PC-9 (cell line): Measurements from ENCODE around the gene SHKBP1. TPM values are rescaled to one million over a fixed set of nuclear protein-coding genes. Genes with fewer than 3 reads are reported as not detected.
"Not testable (repeated sequence)": the region's sequence is repeated elsewhere in the genome, so short reads cannot be mapped to it uniquely, and the experiment has no call there.

ENCODE experiments used
- BruUV-seq: library from RNA; stranded (reverse); fragments of 400-500 nt; replicated peaks from 2 replicates; lab custom pipeline; 2021; lab: Mats Ljungman, UMichigan
- CTCF ChIA-PET: fragments of 300-600 bp; sonication (Branson Sonifier 250); formaldehyde crosslinking; loops from one replicate; lab custom pipeline; 2022; ENCODE audit warnings: antibody characterized with exemption; lab: Charles Lee
- POLR2A ChIA-PET: fragments of 300-600 bp; sonication (Branson Sonifier 250); formaldehyde crosslinking; loops from one replicate; lab custom pipeline; 2022; ENCODE audit warnings: antibody characterized with exemption; ENCODE audit not compliant: unreplicated experiment; lab: Charles Lee
- DNase-seq, 2 experiments: peaks; one replicate each; pipeline versions ENCODE4 v3.0.0 to v3.0.0-alpha.2; 2015 to 2022; ENCODE audit warnings: mixed read lengths in 1 of 2
- H2AFZ ChIP-seq: fragments of 200-600 bp; sonication (generic); 2 replicates; pipeline ENCODE4 v1.8.1; 2017; ENCODE audit warnings: antibody characterized with exemption
- H3F3A ChIP-seq: fragments of 200-600 bp; sonication (generic); 2 replicates; pipeline ENCODE4 v1.8.1; 2017; ENCODE audit warnings: antibody characterized with exemption, mild to moderate bottlenecking, low read depth; ENCODE audit not compliant: insufficient read depth
- H3K27ac ChIP-seq: fragments of 200-600 bp; sonication (generic); 2 replicates; pipeline ENCODE4 v1.6.1; 2016; ENCODE audit warnings: mixed run types
- H3K27me3 ChIP-seq: fragments of 200-600 bp; sonication (generic); 2 replicates; pipeline ENCODE4 v1.6.1; 2016; ENCODE audit warnings: low read depth, mixed run types; ENCODE audit not compliant: insufficient read depth
- H3K36me3 ChIP-seq: fragments of 200-600 bp; sonication (generic); 2 replicates; pipeline ENCODE4 v1.6.1; 2016; ENCODE audit warnings: low read depth, mixed run types
- H3K4me1 ChIP-seq: fragments of 200-600 bp; sonication (generic); replicated peaks from 2 replicates; pipeline ENCODE4 v1.6.1; 2016; ENCODE audit warnings: mixed run types; ENCODE audit not compliant: insufficient read depth
- H3K4me2 ChIP-seq: fragments of 200-600 bp; sonication (generic); 2 replicates; pipeline ENCODE4 v1.6.1; 2017; ENCODE audit warnings: mixed run types
- H3K4me3 ChIP-seq: fragments of 200-600 bp; sonication (generic); 2 replicates; pipeline ENCODE4 v1.6.1; 2016; ENCODE audit warnings: mixed run types
- H3K79me2 ChIP-seq: fragments of 200-600 bp; sonication (generic); 2 replicates; pipeline ENCODE4 v1.6.1; 2017; ENCODE audit warnings: low read depth, mixed run types
- H3K9me2 ChIP-seq: fragments of 200-600 bp; sonication (generic); 2 replicates; pipeline ENCODE4 v1.8.1; 2017; ENCODE audit warnings: mild to moderate bottlenecking; ENCODE audit not compliant: insufficient read depth
- H3K9me3 ChIP-seq: fragments of 200-600 bp; sonication (generic); 2 replicates; pipeline ENCODE4 v1.8.1; 2016; ENCODE audit warnings: low read depth; ENCODE audit not compliant: insufficient read depth
- H4K20me1 ChIP-seq: fragments of 200-600 bp; sonication (generic); 2 replicates; pipeline ENCODE4 v1.8.1; 2017; ENCODE audit not compliant: insufficient read depth
- EZH2 ChIP-seq: fragments of 200-600 bp; sonication (generic); IDR thresholded peaks from 2 replicates; pipeline ENCODE4 v1.8.0; 2017; ENCODE audit warnings: antibody characterized with exemption, low read depth
- intact Hi-C: fragments of 100-400 bp; cut with micrococcal nuclease; formaldehyde crosslinking; loops from one replicate; pipeline ENCODE4 v1.10.0; 2022; ENCODE audit not compliant: unreplicated experiment
- total RNA-seq: library from RNA; stranded (reverse); gene quantifications from 2 replicates; pipeline ENCODE4 v1.2.3, GENCODE V29; 2021
- TF ChIP-seq, protein P1 (sequence below): fragments of 200-600 bp; sonication (generic); conservative IDR thresholded peaks from 2 replicates; pipeline ENCODE4 v1.6.1; 2017; ENCODE audit warnings: mixed run types, antibody characterized with exemption, mild to moderate bottlenecking, moderate library complexity

Gene SHKBP1
- total RNA-seq, 1 experiment from 2014 or later = 90.1 TPM

DNA sequence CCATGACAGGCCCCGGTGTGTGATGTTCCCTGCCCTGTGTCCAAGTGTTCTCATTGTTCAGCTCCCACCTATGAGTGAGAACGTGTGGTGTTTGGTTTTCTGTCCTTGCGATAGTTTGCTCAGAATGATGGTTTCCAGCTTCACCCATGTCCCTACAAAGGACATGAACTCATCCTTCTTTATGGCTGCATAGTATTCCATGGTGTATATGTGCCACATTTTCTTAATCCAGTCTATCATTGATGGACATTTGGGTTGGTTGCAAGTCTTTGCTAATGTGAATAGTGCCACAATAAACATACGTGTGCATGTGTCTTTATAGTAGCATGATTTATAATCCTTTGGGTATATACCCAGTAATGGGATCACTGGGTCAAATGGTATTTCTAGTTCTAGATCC is 29.5 kb upstream of the SHKBP1 start:
- H3K4me2 ChIP-seq, H4K20me1 ChIP-seq, H3K79me2 ChIP-seq, H3K4me3 ChIP-seq, CTCF ChIA-PET, H3K36me3 ChIP-seq, H3K9me3 ChIP-seq, POLR2A ChIA-PET, H3K9me2 ChIP-seq, BruUV-seq, DNase-seq, H3F3A ChIP-seq, H3K27me3 ChIP-seq, H3K4me1 ChIP-seq, H3K27ac ChIP-seq, H2AFZ ChIP-seq: not testable (repeated sequence)
- intact Hi-C loops = loop anchor here (5.0 kb wide), 1 partner anchor 85 kb away; no protein-coding TSS in a partner anchor

DNA sequence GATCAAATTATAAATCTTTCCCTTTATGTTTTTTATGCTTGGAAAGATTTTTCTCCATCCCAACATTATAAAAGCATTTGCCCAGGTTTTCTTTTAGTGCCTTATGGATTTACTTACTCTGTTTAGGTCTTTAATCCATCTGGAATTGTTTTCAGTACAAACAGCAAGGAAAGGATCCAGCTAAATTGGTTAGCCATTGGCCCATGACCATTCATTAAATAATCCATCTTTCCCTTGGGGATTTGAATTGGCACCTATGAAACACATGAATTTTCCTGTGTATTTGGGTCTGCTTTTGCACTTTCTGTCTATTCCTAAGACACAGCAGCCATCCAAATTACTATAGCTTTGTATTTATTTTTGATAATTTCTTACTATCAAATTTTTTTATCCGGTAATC is 28.8 kb upstream of the SHKBP1 start:
- no peak for DNase-seq
- no TSS peak for BruUV-seq
- Histone ChIP-seq H3K27ac (no peak overlapping the region), H3K9me3 (no peaks in the 10 kb centered on the region), H3K27me3 (peaks cover 10% of the 10 kb centered on the region), H3K79me2 (no peaks in the 10 kb centered on the region), H3K36me3 (no peaks in the 10 kb centered on the region), H3K9me2 (no peaks in the 10 kb centered on the region), H3K4me1 (no peaks in the 10 kb centered on the region), H3K4me2 (no peak overlapping the region), H3F3A (peaks cover 8% of the 10 kb centered on the region; the same call in 1 of the 2 replicates), H2AFZ (no peak overlapping the region; the same call in 1 of the 2 replicates), H3K4me3 (no peak overlapping the region), H4K20me1 (no peaks in the 10 kb centered on the region)
- TF ChIP-seq, protein P1, sequence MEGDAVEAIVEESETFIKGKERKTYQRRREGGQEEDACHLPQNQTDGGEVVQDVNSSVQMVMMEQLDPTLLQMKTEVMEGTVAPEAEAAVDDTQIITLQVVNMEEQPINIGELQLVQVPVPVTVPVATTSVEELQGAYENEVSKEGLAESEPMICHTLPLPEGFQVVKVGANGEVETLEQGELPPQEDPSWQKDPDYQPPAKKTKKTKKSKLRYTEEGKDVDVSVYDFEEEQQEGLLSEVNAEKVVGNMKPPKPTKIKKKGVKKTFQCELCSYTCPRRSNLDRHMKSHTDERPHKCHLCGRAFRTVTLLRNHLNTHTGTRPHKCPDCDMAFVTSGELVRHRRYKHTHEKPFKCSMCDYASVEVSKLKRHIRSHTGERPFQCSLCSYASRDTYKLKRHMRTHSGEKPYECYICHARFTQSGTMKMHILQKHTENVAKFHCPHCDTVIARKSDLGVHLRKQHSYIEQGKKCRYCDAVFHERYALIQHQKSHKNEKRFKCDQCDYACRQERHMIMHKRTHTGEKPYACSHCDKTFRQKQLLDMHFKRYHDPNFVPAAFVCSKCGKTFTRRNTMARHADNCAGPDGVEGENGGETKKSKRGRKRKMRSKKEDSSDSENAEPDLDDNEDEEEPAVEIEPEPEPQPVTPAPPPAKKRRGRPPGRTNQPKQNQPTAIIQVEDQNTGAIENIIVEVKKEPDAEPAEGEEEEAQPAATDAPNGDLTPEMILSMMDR = no peak
- no peak for TF ChIP-seq EZH2
- intact Hi-C loops = loop anchor here (5.0 kb wide), 1 partner anchor 84 kb away; no protein-coding TSS in a partner anchor
- ChIA-PET CTCF (no interaction called here), POLR2A (no interaction called here)

DNA sequence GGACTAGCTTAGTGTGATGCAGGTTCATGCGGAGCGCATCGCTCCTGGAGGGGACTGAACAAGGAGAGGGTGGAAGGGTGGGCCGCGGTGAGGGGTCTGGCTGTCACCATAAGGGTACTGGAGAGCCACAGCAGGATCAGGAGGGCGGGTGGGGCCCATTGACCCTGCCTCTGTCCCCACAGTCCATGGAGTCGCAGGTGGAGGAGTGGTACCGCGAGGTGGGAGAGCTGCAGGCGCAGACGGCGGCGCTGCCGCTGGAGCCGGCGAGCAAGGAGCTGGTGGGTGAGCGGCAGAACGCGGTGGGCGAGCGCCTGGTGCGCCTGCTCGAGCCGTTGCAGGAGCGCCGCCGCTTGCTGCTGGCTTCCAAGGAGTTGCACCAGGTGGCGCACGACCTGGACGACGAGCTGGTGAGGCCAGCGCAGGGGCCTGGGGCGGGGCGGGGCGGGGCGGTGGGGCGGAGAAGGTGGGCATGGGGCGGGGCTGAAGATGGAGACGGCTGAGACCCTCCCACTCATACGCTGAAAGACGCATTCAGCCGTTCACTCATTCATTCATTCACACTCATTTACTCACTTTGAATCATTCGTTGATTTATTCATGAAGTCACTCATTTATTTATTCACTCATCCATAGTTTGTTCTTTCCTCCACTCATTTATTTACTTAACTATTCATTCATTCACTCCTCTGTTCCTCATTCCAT is 27.5 kb upstream of the SHKBP1 start:
- intact Hi-C loops = loop anchor here (1.0 to 5.0 kb wide), 2 partner anchors 49 to 83 kb away; no protein-coding TSS in a partner anchor
- H3K4me2 ChIP-seq = peak overlapping the region; percentile 73
- H3K36me3 ChIP-seq = no peaks in the 10 kb centered on the region
- ChIA-PET POLR2A (interaction anchor here (0.5 kb wide), 2 partner anchors 56 to 64 kb away, joined by 6 to 17 read pairs; no protein-coding TSS in a partner anchor), CTCF (interaction anchor here (0.5 to 1.0 kb wide), 5 partner anchors 22 to 244 kb away, joined by 3 to 4 read pairs (median 4); no protein-coding TSS in a partner anchor)
- H3K9me3 ChIP-seq = no peaks in the 10 kb centered on the region
- TF ChIP-seq EZH2 = no peak
- TF ChIP-seq, protein P1 = peak; percentile 60
- H4K20me1 ChIP-seq = no peaks in the 10 kb centered on the region
- H3K27ac ChIP-seq = no peak overlapping the region
- no peak overlapping the region for H2AFZ ChIP-seq
- H3K27me3 ChIP-seq = peaks cover 23% of the 10 kb centered on the region
- BruUV-seq = no TSS peak
- no peaks in the 10 kb centered on the region for H3K9me2 ChIP-seq
- H3F3A ChIP-seq = peaks cover 8% of the 10 kb centered on the region; the same call in 1 of the 2 replicates
- H3K4me1 ChIP-seq = no peaks in the 10 kb centered on the region
- peak in 1 of 2 experiments; percentile 68 for DNase-seq
- peak overlapping the region; percentile 35; the same call in 1 of the 2 replicates for H3K4me3 ChIP-seq
- H3K79me2 ChIP-seq = no peaks in the 10 kb centered on the region
